Neural progenitor cell (in vitro differentiated cells): Measurements from ENCODE around the gene MED19.

Experiments
- EZH2 ChIP-seq: fragments of 200-600 bp; sonication (generic); IDR thresholded peaks from 2 replicates; pipeline ENCODE4 v1.6.1; 2017; ENCODE audit warnings: antibody characterized with exemption, mild to moderate bottlenecking, moderate library complexity
- EZH2phosphoT487 ChIP-seq: fragments of 200-600 bp; sonication (generic); IDR thresholded peaks from 2 replicates; pipeline ENCODE4 v1.6.1; 2017; ENCODE audit warnings: antibody characterized with exemption
- TF ChIP-seq, protein P1 (sequence below): fragments of 200-600 bp; sonication (generic); IDR thresholded peaks from 2 replicates; pipeline ENCODE4 v1.5.1; 2017; ENCODE audit warnings: antibody characterized with exemption, mild to moderate bottlenecking

DNA sequence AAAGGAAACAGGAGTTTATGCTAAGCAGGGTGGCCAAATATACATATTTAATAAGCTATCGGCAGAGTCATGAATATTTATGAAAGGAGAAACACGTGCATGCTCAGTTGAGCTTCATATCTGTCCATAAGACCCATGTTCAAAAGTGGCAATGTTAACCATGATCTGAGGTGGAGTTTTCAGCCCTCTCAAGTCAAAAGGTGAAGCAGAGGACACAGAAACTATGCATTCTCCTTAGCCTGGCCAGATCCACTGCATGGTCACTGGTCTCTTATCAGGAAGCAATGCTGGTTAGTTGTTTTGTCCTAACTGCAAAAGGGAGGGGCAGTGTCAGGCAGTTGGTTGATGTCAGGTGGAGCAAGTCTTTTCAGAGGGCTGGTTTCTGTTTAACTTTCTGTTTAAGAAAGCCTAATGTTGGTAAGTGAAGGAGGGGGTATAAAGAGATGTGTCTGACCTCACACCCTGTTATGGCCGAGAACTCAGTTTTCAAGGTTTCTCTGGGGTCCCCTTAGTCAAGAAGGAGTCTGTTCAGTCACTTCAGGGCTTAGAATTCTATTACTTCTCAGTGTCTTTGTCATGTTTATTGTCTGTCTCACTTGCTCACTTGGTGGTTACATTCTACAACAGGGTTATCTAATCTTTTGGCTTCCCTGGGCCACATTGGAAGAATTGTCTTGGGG, 23.7 kb upstream of the MED19 start:
- TF ChIP-seq, protein P1, sequence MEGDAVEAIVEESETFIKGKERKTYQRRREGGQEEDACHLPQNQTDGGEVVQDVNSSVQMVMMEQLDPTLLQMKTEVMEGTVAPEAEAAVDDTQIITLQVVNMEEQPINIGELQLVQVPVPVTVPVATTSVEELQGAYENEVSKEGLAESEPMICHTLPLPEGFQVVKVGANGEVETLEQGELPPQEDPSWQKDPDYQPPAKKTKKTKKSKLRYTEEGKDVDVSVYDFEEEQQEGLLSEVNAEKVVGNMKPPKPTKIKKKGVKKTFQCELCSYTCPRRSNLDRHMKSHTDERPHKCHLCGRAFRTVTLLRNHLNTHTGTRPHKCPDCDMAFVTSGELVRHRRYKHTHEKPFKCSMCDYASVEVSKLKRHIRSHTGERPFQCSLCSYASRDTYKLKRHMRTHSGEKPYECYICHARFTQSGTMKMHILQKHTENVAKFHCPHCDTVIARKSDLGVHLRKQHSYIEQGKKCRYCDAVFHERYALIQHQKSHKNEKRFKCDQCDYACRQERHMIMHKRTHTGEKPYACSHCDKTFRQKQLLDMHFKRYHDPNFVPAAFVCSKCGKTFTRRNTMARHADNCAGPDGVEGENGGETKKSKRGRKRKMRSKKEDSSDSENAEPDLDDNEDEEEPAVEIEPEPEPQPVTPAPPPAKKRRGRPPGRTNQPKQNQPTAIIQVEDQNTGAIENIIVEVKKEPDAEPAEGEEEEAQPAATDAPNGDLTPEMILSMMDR = no peak
- TF ChIP-seq EZH2 (no peak), EZH2phosphoT487 (no peak)
